ENCODE data around the gene RAC3. TPM values are rescaled to one million over a fixed set of nuclear protein-coding genes. Genes with fewer than 3 reads are reported as not detected.
A peak's percentile ranks its signal among the peaks of the same experiment; 100 is the strongest.

The RAC3 gene
- total RNA-seq, 1 experiment from 2014 or later: 120 TPM

DNA sequence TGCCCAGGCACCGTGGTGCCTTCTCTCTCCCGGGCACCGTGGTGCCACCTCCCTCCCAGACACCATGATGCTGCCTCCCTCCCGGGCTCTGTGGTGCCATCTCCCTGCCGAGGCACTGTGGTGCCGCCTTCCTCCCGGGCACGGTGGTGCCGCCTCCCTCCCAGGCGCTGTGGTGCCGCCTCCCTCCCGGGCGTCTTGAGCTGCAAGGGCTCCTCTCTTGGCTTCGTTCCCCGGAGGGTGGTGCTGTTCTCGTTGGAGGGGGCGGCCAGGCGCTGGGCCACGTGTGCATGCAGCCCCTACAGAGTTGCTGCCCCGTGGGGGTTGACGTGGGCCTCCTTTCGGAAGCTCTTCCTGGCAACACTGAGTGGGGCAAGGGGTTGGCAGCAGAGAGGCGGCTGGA lies 17.0 kb upstream of the RAC3 start:
- no TSS peak for BruUV-seq (replicated peaks)
- Histone ChIP-seq H3K4me2 (ENCODE audit: low read length) (no peak overlapping the region), H3K36me3 (ENCODE audit: control insufficient read depth in 1 of 2, insufficient read depth in 2 of 2, low read length in 2 of 2) (peaks cover 0 to 10% of the 10 kb centered on the region in 2 experiments; a peak in 1 of 4 replicates), H2AFZ (ENCODE audit: low read depth, low read length, poor library complexity, severe bottlenecking) (no peak overlapping the region), H3K27ac (ENCODE audit: low read depth, low read length) (no peak overlapping the region; the same call in 1 of the 2 replicates), H3K79me2 (ENCODE audit: insufficient read depth, low read length) (peaks cover 3% of the 10 kb centered on the region; the same call in 1 of the 2 replicates), H3K9ac (ENCODE audit: low read length) (no peak overlapping the region), H3K4me1 (ENCODE audit: control insufficient read depth in 1 of 2, insufficient read depth in 2 of 2, low read length in 2 of 2) (peaks cover 10 to 13% of the 10 kb centered on the region in 2 experiments; a peak in 2 of 4 replicates), H3K9me3 (ENCODE audit: control insufficient read depth in 1 of 2, insufficient read depth in 1 of 2, low read depth in 1 of 2, low read length in 2 of 2) (no peaks in the 10 kb centered on the region), H3K27me3 (ENCODE audit: insufficient read depth, low read length) (no peaks in the 10 kb centered on the region), H3K9me2 (ENCODE audit: insufficient read depth) (no peaks in the 10 kb centered on the region), H3K4me3 (replicated peaks in 1 of 2; ENCODE audit: low read depth in 1 of 2, low read length in 2 of 2) (no peak overlapping the region), H4K20me1 (ENCODE audit: insufficient read depth) (no peaks in the 10 kb centered on the region)
- no peak for DNase-seq (ENCODE audit: low read depth, low spot score)
- TF ChIP-seq, protein P1, sequence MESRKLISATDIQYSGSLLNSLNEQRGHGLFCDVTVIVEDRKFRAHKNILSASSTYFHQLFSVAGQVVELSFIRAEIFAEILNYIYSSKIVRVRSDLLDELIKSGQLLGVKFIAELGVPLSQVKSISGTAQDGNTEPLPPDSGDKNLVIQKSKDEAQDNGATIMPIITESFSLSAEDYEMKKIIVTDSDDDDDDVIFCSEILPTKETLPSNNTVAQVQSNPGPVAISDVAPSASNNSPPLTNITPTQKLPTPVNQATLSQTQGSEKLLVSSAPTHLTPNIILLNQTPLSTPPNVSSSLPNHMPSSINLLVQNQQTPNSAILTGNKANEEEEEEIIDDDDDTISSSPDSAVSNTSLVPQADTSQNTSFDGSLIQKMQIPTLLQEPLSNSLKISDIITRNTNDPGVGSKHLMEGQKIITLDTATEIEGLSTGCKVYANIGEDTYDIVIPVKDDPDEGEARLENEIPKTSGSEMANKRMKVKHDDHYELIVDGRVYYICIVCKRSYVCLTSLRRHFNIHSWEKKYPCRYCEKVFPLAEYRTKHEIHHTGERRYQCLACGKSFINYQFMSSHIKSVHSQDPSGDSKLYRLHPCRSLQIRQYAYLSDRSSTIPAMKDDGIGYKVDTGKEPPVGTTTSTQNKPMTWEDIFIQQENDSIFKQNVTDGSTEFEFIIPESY (IDR thresholded peaks at IDR 0.05; ENCODE audit: extremely low read depth, insufficient replicate concordance, low read length): no peak
- no peak for TF ChIP-seq ZFX (IDR thresholded peaks at IDR 0.05)
- TF ChIP-seq, protein P2, sequence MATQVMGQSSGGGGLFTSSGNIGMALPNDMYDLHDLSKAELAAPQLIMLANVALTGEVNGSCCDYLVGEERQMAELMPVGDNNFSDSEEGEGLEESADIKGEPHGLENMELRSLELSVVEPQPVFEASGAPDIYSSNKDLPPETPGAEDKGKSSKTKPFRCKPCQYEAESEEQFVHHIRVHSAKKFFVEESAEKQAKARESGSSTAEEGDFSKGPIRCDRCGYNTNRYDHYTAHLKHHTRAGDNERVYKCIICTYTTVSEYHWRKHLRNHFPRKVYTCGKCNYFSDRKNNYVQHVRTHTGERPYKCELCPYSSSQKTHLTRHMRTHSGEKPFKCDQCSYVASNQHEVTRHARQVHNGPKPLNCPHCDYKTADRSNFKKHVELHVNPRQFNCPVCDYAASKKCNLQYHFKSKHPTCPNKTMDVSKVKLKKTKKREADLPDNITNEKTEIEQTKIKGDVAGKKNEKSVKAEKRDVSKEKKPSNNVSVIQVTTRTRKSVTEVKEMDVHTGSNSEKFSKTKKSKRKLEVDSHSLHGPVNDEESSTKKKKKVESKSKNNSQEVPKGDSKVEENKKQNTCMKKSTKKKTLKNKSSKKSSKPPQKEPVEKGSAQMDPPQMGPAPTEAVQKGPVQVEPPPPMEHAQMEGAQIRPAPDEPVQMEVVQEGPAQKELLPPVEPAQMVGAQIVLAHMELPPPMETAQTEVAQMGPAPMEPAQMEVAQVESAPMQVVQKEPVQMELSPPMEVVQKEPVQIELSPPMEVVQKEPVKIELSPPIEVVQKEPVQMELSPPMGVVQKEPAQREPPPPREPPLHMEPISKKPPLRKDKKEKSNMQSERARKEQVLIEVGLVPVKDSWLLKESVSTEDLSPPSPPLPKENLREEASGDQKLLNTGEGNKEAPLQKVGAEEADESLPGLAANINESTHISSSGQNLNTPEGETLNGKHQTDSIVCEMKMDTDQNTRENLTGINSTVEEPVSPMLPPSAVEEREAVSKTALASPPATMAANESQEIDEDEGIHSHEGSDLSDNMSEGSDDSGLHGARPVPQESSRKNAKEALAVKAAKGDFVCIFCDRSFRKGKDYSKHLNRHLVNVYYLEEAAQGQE (IDR thresholded peaks at IDR 0.05; ENCODE audit: low read depth): no peak
- TF ChIP-seq SP1 (IDR thresholded peaks at IDR 0.05; ENCODE audit: low read depth): no peak
- ChIA-PET POLR2A (no interaction called here), RAD21 (ENCODE audit: low non-redundant PET in 1 of 2, low total read pairs in 2 of 2, uncharacterized antibody in 2 of 2, unreplicated experiment in 2 of 2) (no interaction called here), CTCF (no interaction called here)
- intact Hi-C loops (cut with micrococcal nuclease): no loop called here
- ATAC-seq: 0 out of 2 replicates have a peak, but pooled peaks have one; percentile 13
